Lower leg skin (tissue), 3 donors: ENCODE results near the gene VPS13A.

ENCODE experiments used
- CTCF ChIP-seq, 3 donors: fragments of 450-650 bp; IDR thresholded peaks; one replicate each; pipeline ENCODE4 v1.5.1; 2016; ENCODE audit warnings: antibody characterized with exemption in 3 of 3, mild to moderate bottlenecking in 3 of 3, moderate library complexity in 2 of 3
- POLR2A ChIP-seq, 2 donors: fragments of 450-650 bp; IDR thresholded peaks; one replicate each; pipeline ENCODE4 v1.6.1; 2016 to 2017; ENCODE audit warnings: antibody characterized with exemption in 2 of 2, mild to moderate bottlenecking in 1 of 2, moderate library complexity in 1 of 2

DNA sequence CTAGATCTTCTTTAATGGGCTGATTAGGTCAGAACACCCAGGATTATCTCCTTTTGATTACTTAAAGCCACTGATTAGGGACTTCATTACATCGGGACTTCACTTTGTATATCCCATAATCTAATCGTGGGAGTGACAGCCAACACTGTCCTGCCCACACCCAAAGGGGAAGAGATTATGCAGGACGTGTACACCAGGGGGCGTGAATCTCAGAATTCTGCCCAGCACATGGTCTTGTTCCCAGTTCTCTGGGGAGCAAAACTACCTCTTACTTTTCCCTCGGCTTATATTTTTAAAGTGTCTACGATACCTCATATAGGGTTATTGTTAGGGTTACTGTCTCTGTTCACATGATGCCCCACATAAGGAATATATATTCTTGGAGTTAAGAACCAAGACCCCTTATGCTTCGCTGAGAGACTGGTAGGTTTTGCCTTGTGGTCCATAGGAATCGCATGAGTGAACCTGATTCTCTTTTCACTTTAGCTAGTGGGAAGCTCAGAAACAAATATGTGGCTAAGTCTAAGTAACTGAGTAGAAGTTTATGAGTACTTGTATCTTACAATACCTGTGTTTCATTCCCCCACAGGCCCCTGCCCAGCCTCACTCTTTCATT is 278.1 kb downstream of the VPS13A start:
- TF ChIP-seq CTCF (IDR thresholded peaks at IDR 0.05) (no peak), POLR2A (IDR thresholded peaks at IDR 0.05) (no peak)
